Spleen (tissue), 7 donors: ENCODE results near the gene GREB1L.

Source experiments
- CTCF ChIP-seq, 11 experiments: fragments of 200-600 bp in 7 of 11; fragments of 450-650 bp in 4 of 11; sonication (generic) in 4 of 11; IDR thresholded peaks in 8 of 11; conservative IDR thresholded peaks in 3 of 11; 1 replicate in 7 of 11; 2 replicates in 4 of 11; pipeline versions ENCODE4 v1.4.0 to v1.8.0; 2016 to 2021; ENCODE audit warnings: antibody characterized with exemption in 11 of 11, inconsistent platforms in 4 of 11, mild to moderate bottlenecking in 1 of 11
- POLR2A ChIP-seq, 3 donors: fragments of 450-650 bp; IDR thresholded peaks; one replicate each; pipeline ENCODE4 v1.5.1; 2017; ENCODE audit warnings: antibody characterized with exemption in 3 of 3, mild to moderate bottlenecking in 1 of 3
- donor health status: DM: no; HTN: no; CAD: no; lungs with moderate emphysema.
- donor health status: DM: no; HTN: no; CAD: no.
- donor health status: DM: no; HTN: no; CAD: no.

- TF ChIP-seq CTCF (IDR thresholded peaks at IDR 0.05 in 8 of 11, conservative IDR thresholded peaks at IDR 0.05 in 3 of 11) (no peak), POLR2A (IDR thresholded peaks at IDR 0.05) (no peak)
Measured at GRCh38 chr18:21507913-21508701, 266.1 kb downstream of the GREB1L start.
